LNCaP clone FGC (cell line): ENCODE results near the gene DIABLO.

Experiments used
- DNase-seq: peaks from one replicate; pipeline ENCODE4 v3.0.0-alpha.2; 2011; ENCODE audit warnings: low read depth
- H3K4me3 ChIP-seq: 2 replicates; pipeline ENCODE4 v1.5.1; 2011; ENCODE audit warnings: mild to moderate bottlenecking, low read depth, low read length, control low read depth
- TF ChIP-seq, protein P1 (sequence below): IDR thresholded peaks from 2 replicates; pipeline ENCODE4 v1.5.1; 2012; ENCODE audit warnings: mild to moderate bottlenecking; ENCODE audit not compliant: control insufficient read depth, insufficient read depth; ENCODE audit errors: extremely low read depth

Gene DIABLO

DNA sequence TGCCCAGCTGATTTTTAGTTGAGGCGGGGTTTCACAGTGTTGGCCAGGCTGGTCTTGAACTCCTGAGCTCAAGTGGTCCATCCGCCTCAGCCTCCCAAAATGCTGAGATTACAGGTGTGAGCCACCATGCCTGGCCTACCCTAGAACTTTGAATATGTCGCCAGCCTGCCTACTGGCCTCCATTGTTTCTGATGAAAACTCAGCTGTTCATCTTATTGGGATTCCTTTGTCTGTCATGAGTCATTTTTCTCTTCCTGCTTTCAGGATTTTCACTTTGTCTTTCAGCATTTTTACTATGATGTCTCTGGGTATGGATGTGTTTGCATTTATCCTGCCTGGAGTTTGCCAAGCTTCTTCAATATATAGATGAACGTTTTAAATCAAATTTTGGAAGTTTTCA, 30.4 kb downstream of the DIABLO start:
- H3K4me3 ChIP-seq: no peak overlapping the region
- TF ChIP-seq, protein P1, sequence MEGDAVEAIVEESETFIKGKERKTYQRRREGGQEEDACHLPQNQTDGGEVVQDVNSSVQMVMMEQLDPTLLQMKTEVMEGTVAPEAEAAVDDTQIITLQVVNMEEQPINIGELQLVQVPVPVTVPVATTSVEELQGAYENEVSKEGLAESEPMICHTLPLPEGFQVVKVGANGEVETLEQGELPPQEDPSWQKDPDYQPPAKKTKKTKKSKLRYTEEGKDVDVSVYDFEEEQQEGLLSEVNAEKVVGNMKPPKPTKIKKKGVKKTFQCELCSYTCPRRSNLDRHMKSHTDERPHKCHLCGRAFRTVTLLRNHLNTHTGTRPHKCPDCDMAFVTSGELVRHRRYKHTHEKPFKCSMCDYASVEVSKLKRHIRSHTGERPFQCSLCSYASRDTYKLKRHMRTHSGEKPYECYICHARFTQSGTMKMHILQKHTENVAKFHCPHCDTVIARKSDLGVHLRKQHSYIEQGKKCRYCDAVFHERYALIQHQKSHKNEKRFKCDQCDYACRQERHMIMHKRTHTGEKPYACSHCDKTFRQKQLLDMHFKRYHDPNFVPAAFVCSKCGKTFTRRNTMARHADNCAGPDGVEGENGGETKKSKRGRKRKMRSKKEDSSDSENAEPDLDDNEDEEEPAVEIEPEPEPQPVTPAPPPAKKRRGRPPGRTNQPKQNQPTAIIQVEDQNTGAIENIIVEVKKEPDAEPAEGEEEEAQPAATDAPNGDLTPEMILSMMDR: no peak
- DNase-seq: no peak

GRCh38 chr12:122194804-122195203, 31.0 kb downstream of the DIABLO start:
- TF ChIP-seq, protein P1: no peak
- no peak for DNase-seq

GRCh38 chr12:122192441-122192840, 33.4 kb downstream of the DIABLO start:
- no peak for DNase-seq
- no peak overlapping the region for H3K4me3 ChIP-seq
- TF ChIP-seq, protein P1: no peak

More at GRCh38 chr12:122194804-122195203, 31.0 kb downstream of the DIABLO start:
- H3K4me3 ChIP-seq: no peak overlapping the region

DNA sequence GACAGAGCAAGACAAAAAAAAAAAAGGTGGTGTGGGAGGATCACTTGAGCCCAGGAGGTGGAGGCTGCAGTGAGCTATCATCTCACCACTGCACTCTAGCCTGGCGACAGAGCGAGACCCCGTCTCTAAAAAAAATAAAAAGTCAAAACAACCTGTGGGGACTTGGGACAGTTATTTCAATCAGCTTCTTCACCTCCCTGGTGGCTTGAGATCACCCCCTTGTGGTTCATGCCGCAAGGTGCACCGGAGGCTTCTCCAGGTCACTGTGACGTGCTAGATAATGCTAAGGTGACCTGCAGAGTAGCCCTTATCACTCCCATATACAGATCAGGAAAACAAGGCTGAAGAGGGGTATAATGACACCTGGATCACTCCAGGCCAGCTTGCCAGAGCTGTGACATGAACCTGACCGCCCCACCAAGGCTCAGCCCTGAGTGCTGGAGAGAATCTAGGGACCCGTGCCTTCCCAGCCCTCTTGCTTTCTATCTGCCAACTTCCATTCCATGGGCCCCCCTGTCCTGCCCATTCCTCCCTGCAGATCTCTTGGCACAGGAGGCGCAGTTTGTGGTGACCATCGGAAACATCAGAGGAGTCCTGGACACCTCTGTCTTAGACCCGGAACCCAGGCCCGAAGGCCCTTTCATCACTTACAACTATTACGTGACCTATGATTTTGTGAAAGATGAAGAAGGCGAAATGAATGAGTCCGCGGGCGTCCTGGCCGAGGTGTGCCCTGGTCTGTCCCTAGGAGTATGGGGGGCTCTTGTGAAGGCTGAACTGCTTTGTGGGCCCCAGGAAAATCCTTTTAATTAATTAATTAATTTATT, 34.8 kb downstream of the DIABLO start:
- H3K4me3 ChIP-seq: no peak overlapping the region
- TF ChIP-seq, protein P1: peak; percentile 96
- peak; percentile 35 for DNase-seq

GRCh38 chr12:122189626-122190475, 36.0 kb downstream of the DIABLO start:
- TF ChIP-seq, protein P1: no peak
- no peak for DNase-seq
- H3K4me3 ChIP-seq: no peak overlapping the region

DNA sequence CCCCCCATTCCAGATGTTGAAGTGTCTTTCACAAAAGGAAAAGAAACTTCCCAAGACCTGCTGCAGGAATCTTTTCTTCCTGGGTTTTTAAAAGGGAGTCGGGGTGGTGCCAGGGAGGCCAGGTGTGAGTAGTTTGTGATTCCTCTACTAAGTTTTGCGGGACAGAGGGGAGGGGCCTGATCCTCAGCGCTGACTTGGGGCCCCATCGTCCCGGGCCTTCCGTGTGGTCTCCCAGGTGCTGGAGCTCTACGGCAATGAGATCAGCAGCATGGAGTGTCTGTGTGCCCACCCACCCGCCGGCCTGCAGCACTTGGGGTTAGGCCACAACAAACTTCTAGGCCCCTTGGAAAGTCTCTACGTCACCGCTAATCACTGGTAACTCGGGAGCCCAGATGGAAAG, 38.4 kb downstream of the DIABLO start:
- no peak for DNase-seq
- no peak overlapping the region for H3K4me3 ChIP-seq
- TF ChIP-seq, protein P1: no peak
